PC-3 (cell line): ENCODE data around the gene LRIF1. TPM values are rescaled to one million over a fixed set of nuclear protein-coding genes. Genes with fewer than 3 reads are reported as not detected.

Source experiments
- ATAC-seq: fragments of 200-7000 bp; cut with Tn5 transposase; 2 replicates; pipeline ENCODE4 v1.9.1; 2020; ENCODE audit warnings: mild to moderate bottlenecking, moderate library complexity
- BruUV-seq: library from RNA; stranded (reverse); fragments of 400-500 nt; replicated peaks from 2 replicates; lab custom pipeline; 2021; lab: Mats Ljungman, UMichigan
- CTCF ChIA-PET: fragments of 300-600 bp; sonication (Branson Sonifier 250); formaldehyde crosslinking; loops from one replicate; lab custom pipeline; 2022; ENCODE audit warnings: antibody characterized with exemption; lab: Charles Lee
- POLR2A ChIA-PET: fragments of 300-600 bp; sonication (Branson Sonifier 250); formaldehyde crosslinking; loops from one replicate; lab custom pipeline; 2022; ENCODE audit warnings: antibody characterized with exemption; ENCODE audit not compliant: unreplicated experiment; lab: Charles Lee
- DNase-seq: peaks from one replicate; pipeline ENCODE4 v3.0.0-alpha.2; 2015
- H2AFZ ChIP-seq: fragments of 300-600 bp; sonication (generic); 2 replicates; pipeline ENCODE4 v1.6.0; 2016; ENCODE audit warnings: antibody characterized with exemption, low read length
- H3F3A ChIP-seq: fragments of 300-600 bp; sonication (generic); one replicate; pipeline ENCODE4 v1.6.0; 2017; ENCODE audit warnings: antibody characterized with exemption, low read length, control low read depth, mild to moderate bottlenecking; ENCODE audit not compliant: unreplicated experiment
- H3K27ac ChIP-seq: fragments of 300-600 bp; sonication (generic); 2 replicates; pipeline ENCODE4 v1.5.1; 2016; ENCODE audit warnings: mild to moderate bottlenecking, low read length
- H3K27me3 ChIP-seq: fragments of 300-600 bp; sonication (generic); 2 replicates; pipeline ENCODE4 v1.6.1; 2016; ENCODE audit warnings: low read length, mixed read lengths
- H3K36me3 ChIP-seq: fragments of 300-600 bp; sonication (generic); 2 replicates; pipeline ENCODE4 v1.6.1; 2016; ENCODE audit warnings: low read depth, mixed run types, low read length, mixed read lengths
- H3K4me1 ChIP-seq: fragments of 300-600 bp; sonication (generic); 2 replicates; pipeline ENCODE4 v1.5.1; 2016; ENCODE audit warnings: low read length; ENCODE audit not compliant: insufficient read depth
- H3K4me2 ChIP-seq: fragments of 300-600 bp; sonication (generic); 2 replicates; pipeline ENCODE4 v1.6.0; 2016; ENCODE audit warnings: low read length
- H3K4me3 ChIP-seq: fragments of 300-600 bp; sonication (generic); 2 replicates; pipeline ENCODE4 v1.5.1; 2016; ENCODE audit warnings: mild to moderate bottlenecking, low read length, mixed read lengths
- H3K79me2 ChIP-seq: fragments of 300-600 bp; sonication (generic); 2 replicates; pipeline ENCODE4 v1.6.1; 2017; ENCODE audit warnings: low read length, mixed read lengths
- H3K9ac ChIP-seq: fragments of 300-600 bp; sonication (generic); 2 replicates; pipeline ENCODE4 v1.6.0; 2016; ENCODE audit warnings: mild to moderate bottlenecking, low read length
- H3K9me2 ChIP-seq: fragments of 300-600 bp; sonication (generic); replicated peaks from 2 replicates; pipeline ENCODE4 v1.6.1; 2016; ENCODE audit warnings: mixed run types, low read length, mixed read lengths
- H3K9me3 ChIP-seq: fragments of 300-600 bp; sonication (generic); 2 replicates; pipeline ENCODE4 v1.6.1; 2016; ENCODE audit warnings: low read length, mixed read lengths
- H4K20me1 ChIP-seq: fragments of 300-600 bp; sonication (generic); 2 replicates; pipeline ENCODE4 v1.6.1; 2016; ENCODE audit warnings: low read length, mixed read lengths
- EZH2 ChIP-seq: fragments of 300-600 bp; sonication (generic); IDR thresholded peaks from one replicate; pipeline ENCODE4 v1.6.1; 2017; ENCODE audit warnings: antibody characterized with exemption, mild to moderate bottlenecking, low read length; ENCODE audit not compliant: unreplicated experiment
- EZH2phosphoT487 ChIP-seq: fragments of 300-600 bp; sonication (generic); IDR thresholded peaks from 2 replicates; pipeline ENCODE4 v1.6.1; 2018; ENCODE audit warnings: mild to moderate bottlenecking, antibody characterized with exemption, low read length, borderline replicate concordance
- intact Hi-C: fragments of 100-400 bp; cut with micrococcal nuclease; formaldehyde crosslinking; loops from 2 replicates; pipeline ENCODE4 v1.9.0; 2023
- total RNA-seq: library from RNA; depleted of rRNA; stranded (reverse); fragments of >200 nt; gene quantifications from 2 replicates; pipeline ENCODE4 v1.2.3, GENCODE V29; 2014
- TF ChIP-seq, protein P1 (sequence below): fragments of 300-600 bp; sonication (generic); conservative IDR thresholded peaks from 2 replicates; pipeline ENCODE4 v1.5.1; 2017; ENCODE audit warnings: antibody characterized with exemption, low read depth, mild to moderate bottlenecking, low read length

Gene LRIF1
- total RNA-seq, 1 experiment from 2014 or later, result 18.1 TPM

DNA sequence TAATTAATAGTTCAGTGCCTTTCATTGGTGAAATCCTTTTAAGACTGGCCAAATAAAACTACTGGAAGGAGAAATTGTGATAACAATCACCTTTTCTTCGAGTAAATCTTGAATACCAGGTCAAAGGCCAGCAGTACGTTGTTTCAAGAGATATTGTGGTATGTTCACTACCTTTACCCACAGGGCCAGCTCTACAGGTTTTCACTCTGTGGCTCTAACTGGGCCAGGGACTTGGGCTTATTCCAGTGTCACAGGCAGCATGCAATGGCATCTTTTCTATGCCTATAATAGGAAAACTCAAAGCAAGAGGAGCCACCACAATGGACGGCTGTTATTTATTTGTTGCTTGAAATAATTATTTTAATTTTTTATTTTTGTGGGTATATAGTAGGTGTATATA is 26.8 kb upstream of the LRIF1 start:
- ATAC-seq (no peak), DNase-seq (no peak)
- Histone ChIP-seq H3K4me3 (no peak overlapping the region), H3K4me1 (no peaks in the 10 kb centered on the region), H2AFZ (no peak overlapping the region), H3K36me3 (no peaks in the 10 kb centered on the region), H3K9ac (no peak overlapping the region), H3K79me2 (no peaks in the 10 kb centered on the region), H3K4me2 (no peak overlapping the region), H4K20me1 (no peaks in the 10 kb centered on the region), H3F3A (no peaks in the 10 kb centered on the region), H3K27me3 (peaks cover 34% of the 10 kb centered on the region), H3K27ac (no peak overlapping the region), H3K9me3 (no peaks in the 10 kb centered on the region), H3K9me2 (no peaks in the 10 kb centered on the region)
- intact Hi-C loops, result loop anchor here (5.0 kb wide), 1 partner anchor 358 kb away; no protein-coding TSS in a partner anchor
- no TSS peak for BruUV-seq
- POLR2A ChIA-PET, result no interaction called here
- TF ChIP-seq EZH2phosphoT487 (no peak), EZH2 (no peak)
- TF ChIP-seq, protein P1, sequence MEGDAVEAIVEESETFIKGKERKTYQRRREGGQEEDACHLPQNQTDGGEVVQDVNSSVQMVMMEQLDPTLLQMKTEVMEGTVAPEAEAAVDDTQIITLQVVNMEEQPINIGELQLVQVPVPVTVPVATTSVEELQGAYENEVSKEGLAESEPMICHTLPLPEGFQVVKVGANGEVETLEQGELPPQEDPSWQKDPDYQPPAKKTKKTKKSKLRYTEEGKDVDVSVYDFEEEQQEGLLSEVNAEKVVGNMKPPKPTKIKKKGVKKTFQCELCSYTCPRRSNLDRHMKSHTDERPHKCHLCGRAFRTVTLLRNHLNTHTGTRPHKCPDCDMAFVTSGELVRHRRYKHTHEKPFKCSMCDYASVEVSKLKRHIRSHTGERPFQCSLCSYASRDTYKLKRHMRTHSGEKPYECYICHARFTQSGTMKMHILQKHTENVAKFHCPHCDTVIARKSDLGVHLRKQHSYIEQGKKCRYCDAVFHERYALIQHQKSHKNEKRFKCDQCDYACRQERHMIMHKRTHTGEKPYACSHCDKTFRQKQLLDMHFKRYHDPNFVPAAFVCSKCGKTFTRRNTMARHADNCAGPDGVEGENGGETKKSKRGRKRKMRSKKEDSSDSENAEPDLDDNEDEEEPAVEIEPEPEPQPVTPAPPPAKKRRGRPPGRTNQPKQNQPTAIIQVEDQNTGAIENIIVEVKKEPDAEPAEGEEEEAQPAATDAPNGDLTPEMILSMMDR, result no peak
- CTCF ChIA-PET, result interaction anchor here (1.2 kb wide), 1 partner anchor 40 kb away, joined by 5 read pairs; no protein-coding TSS in a partner anchor

DNA sequence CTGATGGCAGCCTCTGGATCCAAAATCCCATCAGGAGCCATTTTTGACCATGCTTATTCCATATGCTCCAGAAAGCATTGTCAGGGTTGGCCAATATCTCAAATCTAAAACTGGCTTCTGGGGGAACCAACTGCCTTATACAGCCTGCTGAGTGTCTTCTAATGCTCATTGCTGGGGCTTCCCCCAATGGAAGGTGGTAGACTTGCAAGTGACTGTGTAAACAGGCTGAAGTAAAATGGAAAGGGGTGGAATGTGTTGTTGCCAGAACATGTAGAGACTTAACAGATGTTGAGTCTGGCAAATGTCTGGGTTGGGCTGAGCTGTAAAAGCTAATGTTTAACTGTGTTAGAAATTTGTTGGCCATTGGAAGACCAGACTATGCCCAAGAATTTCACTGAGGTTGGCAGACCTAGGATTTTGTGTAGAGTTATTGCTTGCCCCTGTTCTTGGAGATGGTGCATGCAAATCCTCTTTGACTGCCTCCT is 22.7 kb upstream of the LRIF1 start:
- TF ChIP-seq EZH2phosphoT487, result no peak
- Histone ChIP-seq H3K4me3 (no peak overlapping the region), H3K36me3 (no peaks in the 10 kb centered on the region), H3K79me2 (no peaks in the 10 kb centered on the region), H3K4me2 (no peak overlapping the region), H2AFZ (no peak overlapping the region), H3K9me3 (no peaks in the 10 kb centered on the region), H3K4me1 (no peaks in the 10 kb centered on the region), H3K27ac (no peak overlapping the region), H4K20me1 (no peaks in the 10 kb centered on the region), H3F3A (no peaks in the 10 kb centered on the region), H3K9ac (no peak overlapping the region), H3K9me2 (no peaks in the 10 kb centered on the region), H3K27me3 (peaks cover 45% of the 10 kb centered on the region)
- no peak for DNase-seq
- CTCF ChIA-PET, result no interaction called here
- BruUV-seq, result no TSS peak
- no peak for ATAC-seq
- intact Hi-C loops, result no loop called here
- POLR2A ChIA-PET, result no interaction called here

DNA sequence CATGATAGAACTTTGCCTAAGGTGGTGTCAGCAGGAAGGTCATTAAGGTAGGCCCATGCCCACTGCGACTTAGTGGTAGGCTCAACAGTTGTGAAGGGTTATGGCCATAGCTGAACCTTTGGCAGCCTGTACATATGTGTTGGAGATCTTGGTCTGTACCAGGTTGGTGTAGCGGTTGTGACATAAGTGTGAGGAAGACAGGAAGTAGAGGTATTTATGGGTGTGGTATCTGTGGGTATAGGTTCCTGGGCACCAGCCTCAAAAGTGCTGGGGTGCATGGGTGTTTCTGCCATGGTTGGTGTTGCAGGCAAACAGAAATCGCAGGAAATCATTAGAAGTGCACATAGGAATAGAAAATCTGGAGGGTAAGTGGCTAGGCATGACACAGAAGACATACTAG is 18.6 kb upstream of the LRIF1 start:
- H3K27ac ChIP-seq, result no peak overlapping the region
- no peak for ATAC-seq
- H4K20me1 ChIP-seq, result no peaks in the 10 kb centered on the region
- intact Hi-C loops, result no loop called here
- H3K9me3 ChIP-seq, result no peaks in the 10 kb centered on the region
- H3F3A ChIP-seq, result no peaks in the 10 kb centered on the region
- H3K79me2 ChIP-seq, result no peaks in the 10 kb centered on the region
- TF ChIP-seq EZH2phosphoT487 (no peak), EZH2 (no peak)
- TF ChIP-seq, protein P1, result no peak
- ChIA-PET POLR2A (no interaction called here), CTCF (no interaction called here)
- H3K4me1 ChIP-seq, result no peaks in the 10 kb centered on the region
- H3K9me2 ChIP-seq, result no peaks in the 10 kb centered on the region
- H3K4me2 ChIP-seq, result no peak overlapping the region
- no peak overlapping the region for H3K4me3 ChIP-seq
- no peak for DNase-seq
- H3K27me3 ChIP-seq, result peaks cover 22% of the 10 kb centered on the region; the same call in 1 of the 2 replicates
- BruUV-seq, result no TSS peak
- no peaks in the 10 kb centered on the region for H3K36me3 ChIP-seq
- no peak overlapping the region for H3K9ac ChIP-seq
- H2AFZ ChIP-seq, result no peak overlapping the region
